ENCODE results near the gene IMP4.
"Not testable (repeated sequence)": the region's sequence is repeated elsewhere in the genome, so short reads cannot be mapped to it uniquely, and the experiment has no call there.

IMP4 gene

GRCh38 chr2:130342533-130343275 is at the start of gene IMP4:
Gene IMP4, plus strand, starts transcription at chr2:130342897. Its CDS starts 36 bp downstream, at chr2:130342933.
- peak; percentile 100 for DNase-seq

GRCh38 chr2:130300258-130300969 is 42.3 kb upstream of the IMP4 start:
- no peak for DNase-seq

- DNase-seq = no peak
Measured at GRCh38 chr2:130300970-130301348, 41.7 kb upstream of the IMP4 start.

GRCh38 chr2:130302164-130302886 is 40.4 kb upstream of the IMP4 start:
- DNase-seq = no peak

- DNase-seq = no peak
Measured at GRCh38 chr2:130303169-130303568, 39.5 kb upstream of the IMP4 start.

GRCh38 chr2:130304726-130305125 is 38.0 kb upstream of the IMP4 start:
- no peak for DNase-seq

GRCh38 chr2:130307850-130308249 is 34.8 kb upstream of the IMP4 start:
- DNase-seq = no peak

GRCh38 chr2:130310881-130311280 is 31.8 kb upstream of the IMP4 start:
- DNase-seq = no peak

GRCh38 chr2:130313812-130314334 is 28.8 kb upstream of the IMP4 start:
- no peak for DNase-seq

GRCh38 chr2:130314377-130314776 is 28.3 kb upstream of the IMP4 start:
- no peak for DNase-seq

- no peak for DNase-seq
Measured at GRCh38 chr2:130316596-130316995, 26.1 kb upstream of the IMP4 start.

- no peak for DNase-seq
Measured at GRCh38 chr2:130318906-130319305, 23.8 kb upstream of the IMP4 start.

- no peak for DNase-seq
Measured at GRCh38 chr2:130319536-130319935, 23.2 kb upstream of the IMP4 start.

- no peak for DNase-seq
Measured at GRCh38 chr2:130327703-130328527, 14.8 kb upstream of the IMP4 start.

- DNase-seq = no peak
Measured at GRCh38 chr2:130328710-130329109, 14.0 kb upstream of the IMP4 start.

GRCh38 chr2:130332271-130333073 is 10.2 kb upstream of the IMP4 start:
- peak; percentile 84 for DNase-seq

- DNase-seq = not testable (repeated sequence)
Measured at GRCh38 chr2:130333253-130333652, 9.4 kb upstream of the IMP4 start.

- no peak for DNase-seq
Measured at GRCh38 chr2:130334026-130334425, 8.7 kb upstream of the IMP4 start.

GRCh38 chr2:130335226-130335625 is 7.5 kb upstream of the IMP4 start:
- DNase-seq = no peak

GRCh38 chr2:130336150-130336876 is 6.4 kb upstream of the IMP4 start:
- DNase-seq = no peak
